GM19324 (cell line): ENCODE data around the gene PARD3B.
"Not testable (repeated sequence)": the region's sequence is repeated elsewhere in the genome, so short reads cannot be mapped to it uniquely, and the experiment has no call there.

ENCODE experiments used
- ATAC-seq: cut with Tn5 transposase; IDR thresholded peaks from one replicate; pipeline ENCODE4 v1.9.1; 2021; ENCODE audit warnings: mild to moderate bottlenecking, moderate library complexity; ENCODE audit not compliant: unreplicated experiment, low FRiP score

Gene PARD3B

DNA sequence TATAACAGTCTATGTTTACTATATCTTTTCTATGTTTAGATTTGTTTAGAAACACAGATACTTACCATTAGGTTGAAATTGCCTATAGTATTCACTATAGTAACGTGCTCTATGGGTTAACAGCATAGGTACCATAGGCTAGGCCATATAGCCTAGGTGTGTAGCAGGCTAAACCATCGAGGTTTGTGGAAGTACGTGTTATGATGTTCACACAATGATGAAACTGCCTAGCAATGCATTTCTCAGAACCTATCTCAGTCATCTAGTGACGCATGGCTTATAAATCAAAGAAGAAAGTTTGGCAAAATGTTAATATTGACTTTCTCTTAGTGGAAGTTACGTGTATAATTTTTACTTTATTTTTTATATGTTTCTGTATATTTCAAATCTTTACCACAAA lies 670.8 kb downstream of the PARD3B start:
- ATAC-seq: no peak

DNA sequence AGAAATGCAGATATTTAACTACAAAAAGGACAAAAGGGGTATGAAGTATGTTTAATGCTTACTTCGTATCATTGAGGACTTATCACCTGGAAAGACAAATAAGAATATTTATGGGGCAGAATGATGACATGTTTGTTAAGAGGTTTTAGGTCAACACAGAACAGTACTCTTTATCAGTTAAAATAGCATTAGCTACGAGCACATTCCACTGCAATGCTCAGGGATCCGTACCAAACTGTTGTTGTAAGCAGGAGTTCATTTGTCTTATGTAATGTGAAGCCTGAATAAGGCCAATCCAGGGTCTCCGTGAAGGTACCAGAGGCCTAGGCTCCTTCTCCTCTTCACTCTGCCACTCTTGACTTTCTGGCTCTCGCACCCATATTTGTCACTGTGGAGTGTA lies 671.3 kb downstream of the PARD3B start:
- no peak for ATAC-seq

DNA sequence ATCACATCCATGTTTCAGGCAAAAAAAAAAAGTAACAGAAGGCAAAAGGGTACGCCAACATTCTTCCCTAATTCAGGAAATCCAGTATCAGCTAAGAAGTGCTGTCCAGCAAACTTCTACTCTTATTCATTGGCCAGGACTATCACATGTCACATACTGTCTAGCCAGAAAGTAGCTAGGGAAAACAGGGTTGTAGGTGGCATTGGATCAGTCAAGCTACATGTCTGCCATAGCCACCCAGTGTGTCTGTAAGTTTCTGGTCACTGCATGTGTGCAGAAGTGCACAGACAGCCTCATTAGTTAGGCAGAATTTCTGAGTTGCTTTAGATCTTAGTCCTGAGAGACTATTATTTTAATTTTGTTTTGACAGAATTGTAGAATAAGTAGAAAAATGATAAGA lies 671.7 kb downstream of the PARD3B start:
- no peak for ATAC-seq

DNA sequence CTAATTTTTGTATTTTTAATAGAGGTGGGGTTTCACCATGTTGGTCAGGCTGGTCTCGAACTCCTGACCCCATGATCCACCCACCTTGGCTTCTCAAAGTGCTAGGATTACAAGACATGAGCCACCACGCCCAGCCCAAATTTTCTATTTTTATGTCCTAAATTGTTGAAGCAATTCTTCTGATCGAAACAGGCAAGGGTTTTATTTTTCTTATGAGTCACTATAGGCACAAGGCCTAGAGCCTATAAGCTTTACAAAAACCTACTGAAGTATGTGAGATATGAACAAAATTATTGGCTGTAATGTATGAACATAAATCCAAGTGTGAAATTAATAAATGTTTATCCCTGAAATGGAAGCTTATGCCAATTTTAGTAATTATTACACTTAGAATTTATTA lies 672.8 kb downstream of the PARD3B start:
- no peak for ATAC-seq

DNA sequence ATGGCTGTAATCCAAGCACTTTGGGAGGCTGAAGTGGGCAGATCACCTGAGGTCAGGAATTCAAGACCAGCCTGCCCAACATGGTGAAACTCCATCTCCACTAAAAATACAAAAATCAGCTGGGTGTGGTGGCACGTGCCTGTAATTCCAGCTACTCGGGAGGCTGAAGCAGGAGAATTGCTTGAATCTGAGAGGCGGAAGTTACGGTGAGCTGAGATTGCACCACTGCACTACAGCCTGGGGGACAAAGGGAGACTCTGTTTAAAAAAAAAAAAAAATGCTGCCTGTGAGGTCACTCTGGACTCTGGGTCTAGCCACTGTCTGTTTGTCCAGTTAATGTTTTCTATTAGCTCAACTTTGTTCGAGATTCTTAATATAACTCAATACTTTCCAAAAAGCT lies 673.5 kb downstream of the PARD3B start:
- ATAC-seq: not testable (repeated sequence)

DNA sequence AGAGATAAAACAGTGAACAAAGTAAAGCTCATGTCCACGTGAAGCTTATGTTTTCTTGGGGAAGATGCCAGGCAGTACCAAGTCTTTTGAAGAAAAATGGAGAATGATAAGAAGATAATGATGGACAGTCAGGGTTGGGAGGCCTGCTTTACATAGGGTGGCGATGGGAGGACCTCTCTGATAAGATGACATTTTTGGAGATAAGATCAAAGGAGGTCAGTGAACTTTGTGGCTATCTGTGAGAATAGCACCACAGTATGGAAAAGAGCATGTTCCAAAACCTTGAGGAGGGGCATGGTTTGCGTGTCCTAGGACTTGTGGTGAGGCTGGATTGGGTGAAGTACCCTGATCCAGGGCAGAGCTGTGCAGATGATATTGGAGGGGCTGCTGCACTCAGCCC lies 675.3 kb downstream of the PARD3B start:
- ATAC-seq: no peak

DNA sequence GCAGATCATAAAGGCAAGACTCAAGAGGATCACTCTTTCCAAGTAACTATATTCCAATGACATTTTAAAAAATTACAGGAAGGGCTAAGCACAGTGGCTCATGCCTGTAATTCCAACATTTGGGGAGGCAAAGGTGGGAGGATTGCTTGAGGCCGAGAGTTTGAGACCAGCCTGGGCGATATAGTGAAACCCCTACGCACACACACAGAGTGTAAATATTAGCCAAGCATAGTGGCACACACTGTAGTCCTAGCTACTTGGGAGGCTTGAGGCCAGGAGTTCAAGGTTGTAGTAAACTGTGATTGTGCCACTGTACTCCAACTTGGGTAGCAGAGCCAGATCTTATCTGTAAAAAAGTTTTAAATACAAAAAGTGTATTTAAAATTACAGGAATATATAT lies 686.8 kb downstream of the PARD3B start:
- ATAC-seq: no peak

DNA sequence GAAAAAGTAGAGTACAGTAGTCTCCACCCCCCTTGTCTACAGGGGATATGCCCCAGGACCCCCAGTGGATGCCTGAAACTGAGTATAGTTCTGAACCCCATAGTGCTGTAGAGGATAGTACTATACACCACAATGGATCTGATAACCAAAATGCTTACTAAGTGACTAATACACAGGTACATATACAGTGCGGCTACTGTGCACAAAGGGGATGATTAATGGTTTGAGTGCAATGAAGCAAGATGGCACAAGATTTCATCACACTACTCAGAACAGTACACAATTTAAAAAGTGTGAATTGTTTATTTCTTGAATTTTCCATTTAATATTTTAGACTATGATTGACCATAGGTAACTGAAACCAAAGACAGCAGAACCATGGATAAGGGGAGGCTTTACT lies 690.2 kb downstream of the PARD3B start:
- no peak for ATAC-seq

DNA sequence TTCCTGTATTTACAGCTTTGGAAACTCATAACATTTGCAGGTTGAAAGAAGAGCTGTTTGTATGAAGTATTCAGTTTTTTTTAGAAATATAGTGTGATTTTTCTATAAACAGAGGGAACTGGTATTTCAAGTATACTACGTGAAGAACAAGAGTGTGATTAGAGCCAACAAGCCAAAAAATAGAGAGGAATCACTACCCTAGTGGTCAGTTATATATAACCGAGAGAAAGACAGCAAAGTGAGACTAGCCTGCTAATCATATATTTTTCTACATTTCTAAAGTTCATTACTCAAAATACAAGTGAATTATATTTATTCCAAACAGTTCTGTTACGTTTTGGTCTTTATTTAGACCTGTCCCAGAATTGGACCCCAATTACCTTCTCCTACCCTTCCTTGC lies 692.2 kb downstream of the PARD3B start:
- no peak for ATAC-seq

DNA sequence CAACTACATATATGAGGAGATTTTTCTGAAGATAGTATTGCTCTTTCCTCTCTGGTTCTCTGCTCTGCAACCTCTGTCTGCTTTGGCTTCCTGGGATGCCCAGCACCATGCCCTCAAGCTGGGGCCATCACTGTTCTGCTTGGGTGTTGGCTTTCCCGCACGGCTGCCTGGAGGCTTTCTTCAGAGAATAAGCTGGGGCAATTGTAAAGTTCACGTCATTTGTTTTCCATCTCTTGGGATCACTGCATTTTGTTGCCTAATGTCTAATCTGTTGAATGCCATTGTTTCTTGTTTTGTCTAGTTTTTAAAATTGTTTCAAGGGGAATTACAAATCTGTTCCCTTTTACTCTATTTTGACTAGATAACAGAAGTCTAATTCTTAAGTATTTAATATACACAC lies 699.7 kb downstream of the PARD3B start:
- no peak for ATAC-seq

DNA sequence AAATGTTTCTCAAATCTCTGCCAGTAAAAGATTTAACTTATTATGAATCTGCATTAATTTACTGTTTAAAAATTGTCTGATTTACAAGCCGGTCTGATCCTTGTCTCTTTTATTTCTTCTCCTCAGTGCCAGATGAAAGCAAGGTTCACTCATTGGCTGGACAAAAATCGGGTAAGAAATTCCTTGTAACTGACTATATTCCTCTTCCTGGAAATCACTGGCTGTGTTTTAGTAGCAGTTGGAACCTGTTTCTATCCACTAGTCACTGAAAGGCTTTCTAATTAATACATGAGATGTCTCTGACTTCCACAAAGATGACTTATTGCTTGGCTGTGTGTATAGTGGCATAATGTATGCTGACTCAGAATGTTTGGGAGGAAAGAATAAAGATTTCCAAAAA lies 700.4 kb downstream of the PARD3B start:
- no peak for ATAC-seq

DNA sequence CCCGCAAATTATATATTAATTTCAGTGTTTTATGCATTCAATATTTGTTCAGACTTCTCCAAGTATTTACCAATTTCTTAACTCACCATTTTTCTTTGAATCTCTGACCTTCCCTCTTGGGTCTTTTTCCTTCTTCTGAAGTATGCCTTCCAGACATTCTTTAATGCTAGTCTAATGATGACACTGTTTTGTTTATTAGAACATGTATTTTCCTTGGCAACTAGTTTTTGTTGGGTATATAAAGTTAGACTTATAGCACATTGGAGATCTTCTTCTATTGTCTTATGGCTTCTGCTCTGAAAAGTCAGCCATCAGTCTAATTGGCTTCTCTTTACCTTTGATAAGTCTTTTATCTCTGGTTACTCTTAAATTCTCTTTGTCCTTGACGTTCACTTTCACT lies 713.8 kb downstream of the PARD3B start:
- no peak for ATAC-seq

DNA sequence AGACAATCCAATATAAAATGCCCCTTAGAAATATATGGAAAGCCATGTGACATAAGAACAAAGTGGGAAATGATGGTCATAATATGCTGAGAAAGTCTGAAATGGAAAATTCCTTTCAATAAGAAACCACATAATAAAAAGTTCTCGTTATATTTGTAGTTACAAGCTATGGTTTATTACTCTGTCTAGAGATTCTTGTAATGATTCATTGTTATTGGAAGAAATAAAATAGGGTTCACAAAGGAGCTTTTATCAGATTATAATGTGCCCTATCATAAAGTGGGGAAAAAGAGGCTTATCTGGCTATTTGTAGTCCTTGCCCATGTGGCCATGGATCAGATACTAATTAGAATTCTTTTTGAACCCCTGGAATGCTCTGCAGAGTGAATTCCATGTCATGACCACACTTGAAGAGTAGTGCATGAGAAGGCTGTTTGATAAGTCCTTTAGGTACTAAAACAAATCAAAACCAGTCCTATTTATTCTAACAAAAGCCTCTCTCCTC lies 716.3 kb downstream of the PARD3B start:
- ATAC-seq: no peak

DNA sequence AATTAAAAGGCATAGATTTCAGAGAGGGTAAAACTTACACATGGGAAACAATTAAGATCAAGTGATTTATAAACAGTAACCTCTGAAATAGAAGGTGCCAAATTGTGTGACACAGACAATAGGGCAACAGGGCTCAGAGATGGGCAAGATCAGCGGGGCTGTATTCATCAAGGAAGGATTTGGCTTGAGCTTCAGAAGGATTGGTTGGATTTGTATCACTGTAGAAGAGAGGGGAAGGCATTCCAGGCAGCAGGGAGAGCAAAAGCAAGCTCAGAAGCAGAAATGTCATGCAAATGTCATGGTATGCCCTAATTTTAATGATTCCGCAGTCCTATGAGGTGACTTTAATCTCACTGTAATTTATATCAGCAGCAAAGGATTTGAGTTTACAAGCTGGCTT lies 722.0 kb downstream of the PARD3B start:
- no peak for ATAC-seq

DNA sequence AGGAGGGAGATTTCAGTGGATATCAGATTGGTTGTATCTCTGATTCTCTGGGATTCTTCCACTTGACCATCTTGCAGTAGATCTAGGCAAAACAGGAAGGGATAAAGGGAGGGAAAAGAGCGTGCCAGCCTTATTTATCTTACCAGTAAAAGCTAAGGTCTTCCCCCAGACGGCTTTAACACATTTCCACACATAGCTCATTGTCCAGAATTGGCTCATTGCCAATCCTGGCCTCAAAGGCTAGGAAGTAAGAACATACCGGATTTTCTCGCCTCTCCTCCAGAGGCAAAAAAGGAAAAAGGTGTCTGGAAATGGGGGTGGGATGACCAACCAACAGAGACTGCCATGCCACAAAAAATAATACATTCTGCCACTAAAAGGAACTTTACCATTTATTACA lies 725.4 kb downstream of the PARD3B start:
- no peak for ATAC-seq

DNA sequence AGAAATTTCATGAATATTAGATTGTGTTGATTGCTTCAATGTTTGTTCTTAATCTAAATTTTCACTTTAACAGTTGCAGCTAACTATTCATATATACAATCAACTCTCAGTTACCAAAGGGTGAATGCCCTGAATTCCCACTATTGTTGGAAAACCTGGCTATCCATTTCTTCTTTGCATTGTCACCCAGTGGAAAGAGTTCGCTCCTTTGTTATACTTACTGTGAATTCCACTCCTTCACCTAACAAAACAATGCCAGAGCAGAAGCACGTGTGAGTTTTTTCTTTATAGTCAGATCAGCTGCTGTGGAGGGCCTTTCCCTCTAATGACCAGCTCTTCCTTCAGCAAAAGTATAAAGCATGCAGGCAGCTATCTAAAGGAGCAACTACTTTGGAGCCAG lies 727.9 kb downstream of the PARD3B start:
- no peak for ATAC-seq

DNA sequence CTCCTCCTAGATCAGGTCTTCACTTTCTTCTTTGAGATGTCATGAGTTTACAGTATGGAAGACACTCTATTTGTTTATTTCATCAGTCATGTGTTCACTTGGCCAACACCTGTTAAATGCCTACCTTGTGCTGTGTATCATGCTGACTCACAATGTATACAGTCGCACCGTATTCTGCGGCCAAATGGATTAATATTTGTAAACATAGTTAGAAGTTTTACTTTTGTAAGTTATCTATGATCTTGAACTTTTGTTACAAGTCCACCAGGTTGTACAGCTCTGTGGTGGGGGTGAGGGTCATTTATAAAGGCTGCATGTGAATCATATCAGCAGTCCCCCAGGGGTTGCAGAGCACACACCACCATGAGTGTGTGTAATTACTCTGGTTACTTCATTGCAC lies 728.4 kb downstream of the PARD3B start:
- ATAC-seq: no peak

DNA sequence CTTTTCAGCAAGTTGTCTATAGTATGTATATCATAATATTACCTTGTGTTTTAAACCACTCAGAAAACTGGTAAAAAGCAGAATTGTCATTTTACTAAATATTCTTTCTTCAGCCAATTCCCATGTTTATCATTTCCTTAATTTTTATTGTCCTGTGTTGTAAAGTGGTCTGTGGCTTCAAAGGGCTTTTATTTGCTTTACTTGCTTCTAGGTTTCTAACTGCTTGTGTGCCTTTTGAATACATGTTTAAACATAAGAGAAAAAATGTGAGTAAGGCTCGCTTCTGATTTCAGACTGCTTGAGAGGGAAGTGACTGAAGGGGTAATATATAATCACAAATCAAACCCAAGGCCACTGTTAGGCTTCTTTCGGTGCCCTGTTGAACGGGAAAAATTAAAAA lies 729.5 kb downstream of the PARD3B start:
- no peak for ATAC-seq

DNA sequence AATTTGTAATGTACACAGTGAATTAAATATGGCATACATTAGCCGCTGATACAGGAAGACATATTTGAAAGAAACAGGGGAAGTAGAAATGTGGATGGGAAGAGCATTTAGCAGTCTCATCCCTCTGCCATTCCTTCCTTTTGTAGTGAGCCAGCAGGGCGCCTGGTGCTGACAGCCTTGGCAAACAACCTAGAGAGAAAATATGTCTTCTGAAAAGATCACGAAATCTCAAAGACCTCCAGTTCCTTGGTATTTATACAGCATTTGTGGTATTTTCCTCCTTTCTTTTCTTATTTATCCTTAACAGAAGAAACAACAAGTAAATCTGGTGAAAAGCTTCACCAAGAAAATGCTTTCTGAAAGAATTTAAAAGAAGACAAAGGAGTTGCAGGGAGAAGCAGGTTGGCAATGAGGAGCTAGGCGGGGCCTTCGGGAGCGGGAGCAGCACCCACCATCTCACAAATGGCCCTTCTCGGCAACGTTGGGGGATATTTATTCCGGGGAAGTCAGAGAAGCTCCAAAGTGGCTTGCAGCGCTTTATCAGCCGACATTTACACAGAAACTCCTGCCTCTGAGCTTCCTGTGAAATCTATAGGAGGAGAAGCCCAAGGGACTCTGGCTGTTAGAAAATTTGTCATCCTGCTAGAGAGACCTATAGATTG lies 731.0 kb downstream of the PARD3B start:
- ATAC-seq: no peak

DNA sequence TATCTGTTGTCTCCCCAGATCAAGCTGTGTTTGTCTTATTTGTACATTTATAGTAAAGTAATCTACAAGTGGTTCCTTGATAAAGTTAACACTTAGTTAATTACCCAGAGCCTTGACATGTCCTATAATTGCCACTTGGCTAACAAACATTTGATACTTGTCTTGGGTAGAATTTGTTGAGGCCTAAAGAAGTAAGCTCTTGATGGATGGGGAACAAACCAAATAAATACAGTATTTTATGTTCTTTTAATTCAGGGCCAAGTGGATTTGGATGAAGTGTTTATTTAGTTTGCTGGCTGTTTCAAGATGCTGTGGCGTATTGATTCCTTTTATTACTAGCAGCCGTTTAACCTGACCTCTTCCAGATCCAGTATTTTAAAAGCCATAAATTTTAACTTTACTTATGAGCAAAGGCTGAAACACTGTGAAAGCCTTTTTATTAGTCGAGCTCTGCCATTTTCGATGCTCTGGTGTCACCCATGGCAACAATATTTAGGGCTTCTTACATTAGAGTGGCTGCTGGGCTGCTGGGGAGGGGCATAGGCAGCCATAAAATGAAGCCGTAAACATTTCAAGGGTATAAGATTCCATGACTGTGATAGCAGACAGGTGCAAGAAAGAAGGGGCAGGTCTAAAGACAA lies 735.4 kb downstream of the PARD3B start:
- no peak for ATAC-seq

DNA sequence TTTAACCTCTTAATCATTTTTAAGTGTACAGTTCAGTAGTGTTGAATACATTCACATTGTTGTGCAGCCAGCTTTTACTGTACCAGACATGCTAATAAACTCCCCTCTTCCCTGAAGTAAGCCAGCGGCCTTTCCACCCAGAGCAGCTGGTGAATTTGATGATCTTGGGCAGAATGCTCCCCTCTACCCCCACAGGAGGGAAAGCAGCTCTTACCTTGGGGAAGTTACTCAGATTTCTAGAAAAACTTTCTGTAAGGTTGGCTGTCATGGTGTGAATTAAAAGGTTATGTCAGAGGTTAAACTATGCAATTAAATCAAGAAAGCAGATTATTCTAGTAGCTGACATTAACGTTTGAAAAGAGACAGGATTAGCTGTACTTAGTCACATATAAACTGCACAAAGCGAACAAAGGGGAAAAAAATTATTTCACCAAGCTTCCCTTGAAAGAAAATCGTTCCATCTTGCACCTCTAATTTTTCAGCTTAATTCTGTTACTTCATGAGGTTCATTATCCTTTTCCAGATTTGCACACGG lies 738.5 kb downstream of the PARD3B start:
- no peak for ATAC-seq

DNA sequence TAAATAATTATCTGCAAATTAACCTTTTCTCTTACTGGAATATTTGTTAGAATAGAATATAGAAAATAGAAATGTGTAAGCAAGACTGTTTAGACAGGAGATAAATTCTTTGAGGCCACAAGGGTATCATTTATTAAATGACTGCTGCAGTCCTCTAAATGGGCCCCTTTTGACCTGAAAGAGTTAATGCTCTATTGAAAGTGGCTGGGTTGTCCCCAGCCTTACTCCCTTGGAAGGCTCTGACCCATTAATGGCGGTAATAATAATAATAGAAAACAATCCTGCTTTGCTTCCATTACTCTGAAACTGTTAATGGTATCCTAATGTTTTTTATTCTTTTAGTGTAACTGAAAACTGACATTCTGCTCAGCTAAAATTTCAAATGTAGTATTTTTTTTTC lies 739.1 kb downstream of the PARD3B start:
- no peak for ATAC-seq
